Upper lobe of left lung (tissue), 4 donors: ENCODE data around the gene STK11.

Experiments used
- POLR2A ChIP-seq, 4 donors: fragments of 450-650 bp; IDR thresholded peaks; one replicate each; pipeline ENCODE4 v1.5.1; 2016 to 2017; ENCODE audit warnings: antibody characterized with exemption in 4 of 4, mild to moderate bottlenecking in 2 of 4
- TF ChIP-seq, protein P1 (sequence below), 6 experiments: fragments of 450-650 bp in 4 of 6; fragments of 200-600 bp in 2 of 6; sonication (generic) in 2 of 6; IDR thresholded peaks; one replicate each; pipeline ENCODE4 v1.5.1; 2016 to 2019; ENCODE audit warnings: antibody characterized with exemption in 6 of 6

DNA sequence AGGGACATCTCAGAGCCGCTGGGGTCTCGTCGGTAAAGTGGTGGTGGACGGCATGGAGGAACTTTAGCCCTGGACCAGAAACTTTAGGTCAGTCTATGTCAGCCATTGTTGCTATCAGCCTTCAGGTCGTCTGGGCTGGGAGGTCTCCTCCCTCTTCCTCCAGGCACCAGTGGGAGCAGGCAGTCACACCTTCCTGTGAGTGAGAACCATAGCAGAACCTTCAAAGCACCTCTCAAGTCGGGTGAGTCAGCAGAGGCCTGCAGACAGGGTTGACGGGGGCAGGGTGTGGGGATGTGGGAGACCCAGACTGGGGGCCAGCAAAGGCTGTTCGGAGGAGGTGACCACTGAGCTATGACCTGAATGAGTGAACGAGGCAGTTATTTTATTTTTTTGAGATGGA is 16.2 kb upstream of the STK11 start:
- TF ChIP-seq POLR2A (IDR thresholded peaks at IDR 0.05): no peak
- TF ChIP-seq, protein P1, sequence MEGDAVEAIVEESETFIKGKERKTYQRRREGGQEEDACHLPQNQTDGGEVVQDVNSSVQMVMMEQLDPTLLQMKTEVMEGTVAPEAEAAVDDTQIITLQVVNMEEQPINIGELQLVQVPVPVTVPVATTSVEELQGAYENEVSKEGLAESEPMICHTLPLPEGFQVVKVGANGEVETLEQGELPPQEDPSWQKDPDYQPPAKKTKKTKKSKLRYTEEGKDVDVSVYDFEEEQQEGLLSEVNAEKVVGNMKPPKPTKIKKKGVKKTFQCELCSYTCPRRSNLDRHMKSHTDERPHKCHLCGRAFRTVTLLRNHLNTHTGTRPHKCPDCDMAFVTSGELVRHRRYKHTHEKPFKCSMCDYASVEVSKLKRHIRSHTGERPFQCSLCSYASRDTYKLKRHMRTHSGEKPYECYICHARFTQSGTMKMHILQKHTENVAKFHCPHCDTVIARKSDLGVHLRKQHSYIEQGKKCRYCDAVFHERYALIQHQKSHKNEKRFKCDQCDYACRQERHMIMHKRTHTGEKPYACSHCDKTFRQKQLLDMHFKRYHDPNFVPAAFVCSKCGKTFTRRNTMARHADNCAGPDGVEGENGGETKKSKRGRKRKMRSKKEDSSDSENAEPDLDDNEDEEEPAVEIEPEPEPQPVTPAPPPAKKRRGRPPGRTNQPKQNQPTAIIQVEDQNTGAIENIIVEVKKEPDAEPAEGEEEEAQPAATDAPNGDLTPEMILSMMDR (IDR thresholded peaks at IDR 0.05): no peak
